ENCODE data around the gene LYSMD4.

DNA sequence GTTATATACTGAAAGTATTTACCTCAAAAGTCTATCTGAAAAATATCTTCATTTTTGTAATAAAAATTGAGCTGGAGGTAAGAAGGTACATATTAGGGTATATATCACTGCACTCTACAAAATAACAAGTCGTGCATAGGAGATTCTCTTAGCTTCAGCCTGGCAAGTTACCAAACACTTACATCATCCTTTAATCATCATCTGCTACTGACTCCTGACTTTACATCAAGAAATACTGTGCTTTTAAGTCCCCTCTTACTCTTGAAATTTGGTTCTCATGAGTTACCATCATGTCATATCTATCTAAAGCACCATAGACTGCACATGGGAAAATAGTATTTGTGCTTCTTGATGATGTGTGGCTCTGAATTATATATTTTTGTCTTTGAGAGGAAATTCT, 50.8 kb downstream of the LYSMD4 start:
- TF ChIP-seq, protein P1, sequence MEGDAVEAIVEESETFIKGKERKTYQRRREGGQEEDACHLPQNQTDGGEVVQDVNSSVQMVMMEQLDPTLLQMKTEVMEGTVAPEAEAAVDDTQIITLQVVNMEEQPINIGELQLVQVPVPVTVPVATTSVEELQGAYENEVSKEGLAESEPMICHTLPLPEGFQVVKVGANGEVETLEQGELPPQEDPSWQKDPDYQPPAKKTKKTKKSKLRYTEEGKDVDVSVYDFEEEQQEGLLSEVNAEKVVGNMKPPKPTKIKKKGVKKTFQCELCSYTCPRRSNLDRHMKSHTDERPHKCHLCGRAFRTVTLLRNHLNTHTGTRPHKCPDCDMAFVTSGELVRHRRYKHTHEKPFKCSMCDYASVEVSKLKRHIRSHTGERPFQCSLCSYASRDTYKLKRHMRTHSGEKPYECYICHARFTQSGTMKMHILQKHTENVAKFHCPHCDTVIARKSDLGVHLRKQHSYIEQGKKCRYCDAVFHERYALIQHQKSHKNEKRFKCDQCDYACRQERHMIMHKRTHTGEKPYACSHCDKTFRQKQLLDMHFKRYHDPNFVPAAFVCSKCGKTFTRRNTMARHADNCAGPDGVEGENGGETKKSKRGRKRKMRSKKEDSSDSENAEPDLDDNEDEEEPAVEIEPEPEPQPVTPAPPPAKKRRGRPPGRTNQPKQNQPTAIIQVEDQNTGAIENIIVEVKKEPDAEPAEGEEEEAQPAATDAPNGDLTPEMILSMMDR (conservative IDR thresholded peaks at IDR 0.05; ENCODE audit: low read depth, low read length): no peak
- TF ChIP-seq EZH2 (IDR thresholded peaks at IDR 0.05; ENCODE audit: low read length, unreplicated experiment): no peak
- TF ChIP-seq EZH2phosphoT487 (IDR thresholded peaks at IDR 0.05; ENCODE audit: borderline replicate concordance, low read length): no peak

All from PC-3 (cell line).